ENCODE measurements around the gene BCAR1.
"Not testable (repeated sequence)": the region's sequence is repeated elsewhere in the genome, so short reads cannot be mapped to it uniquely, and the experiment has no call there.

Gene BCAR1

GRCh38 chr16:75226550-75227360 is 24.7 kb downstream of the BCAR1 start:
- in situ Hi-C loops (cut with MboI; ENCODE audit: low sequenced_read_pairs, unreplicated experiment), result no loop called here
- no peak for DNase-seq (ENCODE audit: low spot score)
- TF ChIP-seq CTCF (IDR thresholded peaks at IDR 0.05; ENCODE audit: borderline replicate concordance, control extremely low read depth, extremely low read depth, insufficient read depth, missing control alignments), result no peak

GRCh38 chr16:75225678-75226515 is 25.5 kb downstream of the BCAR1 start:
- no peak for TF ChIP-seq CTCF (IDR thresholded peaks at IDR 0.05; ENCODE audit: borderline replicate concordance, control extremely low read depth, extremely low read depth, insufficient read depth, missing control alignments)
- in situ Hi-C loops (cut with MboI; ENCODE audit: low sequenced_read_pairs, unreplicated experiment), result no loop called here
- DNase-seq (ENCODE audit: low spot score), result no peak

- in situ Hi-C loops (cut with MboI; ENCODE audit: low sequenced_read_pairs, unreplicated experiment), result no loop called here
- DNase-seq (ENCODE audit: low spot score), result no peak
- TF ChIP-seq CTCF (IDR thresholded peaks at IDR 0.05; ENCODE audit: borderline replicate concordance, control extremely low read depth, extremely low read depth, insufficient read depth, missing control alignments), result no peak
Observed at GRCh38 chr16:75225092-75225491, 26.3 kb downstream of the BCAR1 start.

- TF ChIP-seq CTCF (IDR thresholded peaks at IDR 0.05; ENCODE audit: borderline replicate concordance, control extremely low read depth, extremely low read depth, insufficient read depth, missing control alignments), result no peak
- no peak for DNase-seq (ENCODE audit: low spot score)
- in situ Hi-C loops (cut with MboI; ENCODE audit: low sequenced_read_pairs, unreplicated experiment), result loop anchor here (25.0 kb wide), 1 partner anchor 538 kb away; no protein-coding TSS in a partner anchor
Observed at GRCh38 chr16:75224306-75225082, 26.9 kb downstream of the BCAR1 start.

- in situ Hi-C loops (cut with MboI; ENCODE audit: low sequenced_read_pairs, unreplicated experiment), result loop anchor here (25.0 kb wide), 1 partner anchor 539 kb away; no protein-coding TSS in a partner anchor
Observed at GRCh38 chr16:75223129-75223528, 28.3 kb downstream of the BCAR1 start.

GRCh38 chr16:75222271-75222783 is 29.1 kb downstream of the BCAR1 start:
- in situ Hi-C loops (cut with MboI; ENCODE audit: low sequenced_read_pairs, unreplicated experiment), result loop anchor here (25.0 kb wide), 1 partner anchor 540 kb away; no protein-coding TSS in a partner anchor
- DNase-seq (ENCODE audit: low spot score), result no peak
- TF ChIP-seq CTCF (IDR thresholded peaks at IDR 0.05; ENCODE audit: borderline replicate concordance, control extremely low read depth, extremely low read depth, insufficient read depth, missing control alignments), result no peak

More at GRCh38 chr16:75223129-75223528, 28.3 kb downstream of the BCAR1 start:
- DNase-seq (ENCODE audit: low spot score), result not testable (repeated sequence)
